HG02588 (cell line): ENCODE measurements around the gene KRT14.
"Not testable (repeated sequence)": the region's sequence is repeated elsewhere in the genome, so short reads cannot be mapped to it uniquely, and the experiment has no call there.

ENCODE experiments used
- ATAC-seq: cut with Tn5 transposase; IDR thresholded peaks from one replicate; pipeline ENCODE4 v1.9.1; 2021; ENCODE audit warnings: mild to moderate bottlenecking, moderate library complexity; ENCODE audit not compliant: unreplicated experiment

The KRT14 gene

DNA sequence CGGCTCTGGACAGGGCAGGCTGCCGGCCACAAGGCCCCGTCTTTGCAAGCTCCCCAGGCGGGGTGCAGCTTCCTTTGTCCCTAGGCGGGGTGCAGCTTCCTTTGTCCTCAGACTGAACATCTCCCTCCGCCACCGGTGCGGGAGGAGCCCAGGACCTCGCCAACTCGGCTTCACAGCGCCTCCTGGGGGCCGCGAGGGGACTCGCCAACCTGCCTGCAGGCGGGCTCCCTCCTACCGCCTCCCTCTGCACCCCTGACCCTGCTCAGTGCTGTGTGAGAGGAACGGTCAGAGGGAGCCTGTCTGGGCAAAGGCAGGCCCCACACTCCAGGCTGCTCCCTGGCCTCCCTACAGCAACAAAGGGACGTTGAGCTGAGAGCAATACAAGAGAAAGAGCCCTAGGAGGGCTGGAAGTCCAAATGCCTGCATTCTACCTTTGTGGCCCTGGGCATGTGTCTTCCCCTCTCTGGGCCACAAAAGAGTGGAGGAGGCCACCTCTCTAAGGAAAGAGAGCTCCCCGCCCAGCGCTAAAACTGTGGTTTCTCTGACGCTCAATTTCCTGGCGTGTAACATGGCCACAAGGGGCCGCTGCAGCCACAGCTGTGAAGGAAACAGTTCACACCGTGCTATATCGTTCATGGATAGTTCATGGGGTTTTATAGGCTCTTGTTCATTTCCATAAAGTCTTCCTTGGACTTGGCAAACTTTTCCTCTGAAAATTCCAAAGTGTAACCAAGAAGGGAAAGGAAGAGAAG, 37.7 kb downstream of the KRT14 start:
- no peak for ATAC-seq

DNA sequence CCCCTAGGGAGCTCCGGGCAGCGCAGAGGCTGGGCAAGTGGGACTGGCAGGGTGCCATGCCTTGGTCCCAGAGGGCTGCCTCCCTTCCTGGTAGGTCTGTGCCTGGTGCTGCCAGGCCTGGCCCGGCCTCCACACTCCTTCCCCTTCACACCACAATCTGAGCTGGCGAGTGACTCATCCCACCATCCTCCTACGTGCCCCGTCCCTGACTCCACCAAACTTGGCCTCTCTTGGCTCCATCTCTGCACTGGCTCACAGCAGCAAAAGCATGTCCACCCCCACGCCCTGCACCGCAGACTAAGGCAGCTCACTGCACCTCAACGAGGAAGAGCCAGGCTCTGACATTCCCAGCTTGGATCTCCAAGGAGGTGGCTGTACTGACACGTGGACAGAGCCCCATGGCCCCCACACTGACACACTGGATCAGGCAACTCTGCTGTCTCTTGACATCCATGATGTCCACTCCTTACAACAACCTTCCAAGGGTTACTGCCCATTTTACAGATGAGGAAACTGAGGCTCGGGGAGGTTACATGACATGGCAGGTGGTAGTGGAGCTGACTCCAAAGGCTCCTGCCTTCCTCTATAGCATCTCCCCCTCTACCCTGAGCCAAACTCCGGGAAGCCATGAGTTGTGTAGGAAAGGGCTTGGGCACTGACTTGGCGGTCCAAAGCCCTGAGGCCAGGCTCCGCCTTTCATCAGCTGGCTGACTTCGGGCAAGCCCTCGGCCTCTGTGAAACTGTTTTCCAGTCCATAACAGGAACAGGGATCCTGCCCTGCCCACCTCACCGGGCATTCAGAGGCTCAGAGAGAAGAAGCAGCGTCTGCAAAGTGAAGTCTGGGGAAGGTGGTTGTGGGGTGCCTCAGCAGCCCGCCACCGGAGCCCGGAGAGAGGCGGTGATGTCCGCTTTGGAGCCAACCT, 38.5 kb downstream of the KRT14 start:
- ATAC-seq: no peak

DNA sequence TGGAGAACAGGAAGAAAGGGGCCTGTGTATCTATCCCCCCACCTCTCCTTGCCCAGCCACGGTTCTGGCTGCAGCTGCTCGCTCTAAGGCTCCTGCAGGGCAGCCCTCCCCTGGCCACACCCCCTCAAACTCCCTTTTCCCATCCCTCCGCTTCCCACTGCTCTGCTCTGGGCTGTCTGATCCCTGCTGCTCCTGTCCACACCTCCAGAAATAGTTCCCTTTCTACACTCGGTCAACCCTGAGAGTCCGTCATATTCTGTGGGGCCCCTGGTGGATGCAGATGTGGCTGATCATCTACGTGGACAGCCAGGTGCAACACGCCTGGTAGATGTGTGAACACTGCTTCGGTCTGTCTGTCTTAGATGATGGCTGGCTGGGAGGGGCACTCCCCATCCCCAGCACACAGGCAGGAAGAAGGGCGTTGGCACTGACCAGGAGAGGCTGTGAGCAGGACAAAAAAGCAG, 39.3 kb downstream of the KRT14 start:
- ATAC-seq: no peak

DNA sequence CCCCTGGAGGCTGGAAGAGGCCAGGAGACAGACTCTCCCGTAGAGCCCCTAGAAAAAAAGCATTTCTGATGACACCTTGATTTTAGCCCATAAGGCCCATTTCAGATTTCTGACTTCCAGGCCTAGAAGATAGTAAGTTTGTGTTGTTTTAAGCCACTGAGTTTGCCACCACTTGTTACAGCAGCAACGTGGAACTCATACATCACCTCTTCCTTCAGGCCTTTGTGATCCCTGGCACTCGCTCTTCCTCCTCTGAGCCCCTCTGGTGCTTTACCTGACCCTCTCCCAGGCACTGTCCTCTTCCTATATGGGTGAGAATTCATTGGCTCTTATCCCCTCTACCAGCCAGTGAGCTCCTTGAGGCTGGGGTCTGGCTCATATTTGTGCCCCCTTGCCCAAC, 39.9 kb downstream of the KRT14 start:
- no peak for ATAC-seq

DNA sequence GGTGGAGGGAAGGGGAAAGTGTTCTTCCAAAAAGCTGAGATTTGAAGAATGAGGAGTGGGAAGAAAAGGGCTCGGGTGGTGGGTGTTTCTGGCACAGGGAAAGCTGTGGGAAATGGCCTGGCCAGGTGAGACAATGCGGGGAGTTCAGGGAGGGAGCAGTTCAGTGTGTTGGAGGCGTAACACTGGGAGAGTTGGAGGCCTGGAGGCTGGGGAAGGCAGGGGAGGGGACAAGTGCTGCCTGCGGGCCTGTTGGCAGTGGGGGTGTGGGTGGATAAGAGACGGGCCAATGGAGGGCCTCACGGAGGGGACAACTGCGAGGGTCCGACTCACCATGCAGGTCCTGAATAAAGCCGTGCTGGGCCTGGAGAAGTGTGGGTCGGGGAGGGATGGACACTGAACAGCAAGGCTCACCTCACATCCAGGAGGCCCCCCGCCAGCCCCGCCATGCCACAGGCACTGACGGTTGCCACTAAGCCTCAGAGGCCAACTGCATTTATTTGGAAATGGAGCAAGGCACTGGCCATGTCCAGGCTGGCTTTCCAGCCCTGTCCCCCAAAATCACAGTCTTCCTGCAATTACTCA, 40.8 kb downstream of the KRT14 start:
- no peak for ATAC-seq

DNA sequence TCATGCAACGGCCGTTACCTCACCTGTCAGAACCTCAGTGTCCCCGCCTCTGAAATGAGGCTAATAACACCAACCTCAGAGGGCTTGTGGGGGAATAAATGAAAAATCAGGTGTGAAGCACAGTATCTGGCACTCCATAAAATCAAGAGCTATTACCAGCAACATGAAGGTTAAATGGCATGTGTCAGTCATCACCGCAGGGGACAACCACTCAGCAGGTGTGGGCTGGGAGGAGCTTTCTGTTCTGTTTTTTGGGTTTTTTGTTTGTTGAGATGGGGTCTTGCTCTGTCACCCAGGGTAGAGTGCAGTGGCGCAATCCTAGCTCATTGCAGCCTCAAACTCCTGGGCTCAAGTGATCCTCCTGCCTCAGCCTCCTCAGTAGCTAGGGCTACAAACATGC, 41.8 kb downstream of the KRT14 start:
- ATAC-seq: no peak

DNA sequence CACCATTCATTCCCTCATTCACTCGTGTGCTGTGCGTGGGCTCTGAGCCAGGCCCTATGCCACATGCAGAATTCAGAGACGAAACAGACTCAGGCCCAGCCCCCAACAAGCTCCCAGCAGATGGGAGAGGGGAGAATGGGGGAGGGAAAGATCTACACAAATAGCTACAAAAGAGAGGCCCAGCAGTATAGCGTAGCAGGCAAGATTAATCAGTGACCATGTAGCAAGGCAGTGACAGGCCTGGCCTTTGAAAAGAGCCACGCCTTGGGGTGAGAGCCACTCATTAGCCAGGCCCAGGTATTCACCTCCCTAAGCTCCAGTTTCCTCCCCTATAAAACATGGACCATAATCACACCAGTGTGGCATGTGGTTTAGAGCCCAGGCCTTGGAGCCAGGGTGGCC, 42.2 kb downstream of the KRT14 start:
- no peak for ATAC-seq

DNA sequence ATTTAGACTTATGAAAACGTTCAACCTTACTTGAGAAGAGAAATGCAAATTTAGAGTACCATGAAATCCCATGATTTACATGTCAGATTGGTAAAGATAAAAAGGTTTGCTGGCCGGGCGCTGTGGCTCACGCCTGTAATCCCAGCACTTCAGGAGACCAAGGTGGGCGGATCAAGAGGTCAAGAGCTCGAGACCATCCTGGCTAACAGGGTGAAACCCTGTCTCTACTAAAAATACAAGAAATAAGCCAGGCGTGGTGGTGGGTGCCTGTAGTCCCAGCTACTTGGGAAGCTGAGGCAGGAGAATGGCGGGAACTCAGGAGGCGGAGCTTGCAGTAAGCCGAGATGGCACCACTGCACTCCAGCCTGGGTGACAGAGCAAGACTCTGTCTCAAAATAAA, 43.9 kb downstream of the KRT14 start:
- ATAC-seq: not testable (repeated sequence)

DNA sequence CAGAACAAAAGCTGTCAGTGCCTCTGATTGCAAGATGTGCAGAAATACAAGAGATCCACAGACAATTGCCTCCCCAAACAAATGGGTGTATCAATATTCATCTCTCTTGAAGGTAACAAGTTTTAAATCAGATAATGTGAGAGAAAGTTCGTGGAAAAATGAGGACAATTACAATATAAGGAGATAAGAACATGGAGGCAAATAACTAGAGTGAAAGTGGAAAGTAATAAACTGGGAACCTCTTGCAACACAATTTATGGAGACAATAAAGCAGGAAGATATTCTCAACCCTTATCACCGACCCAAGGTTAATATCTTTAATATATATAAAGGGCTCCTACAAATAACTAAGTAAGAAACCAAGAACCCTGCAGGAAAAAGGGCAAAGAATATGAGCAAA, 44.3 kb downstream of the KRT14 start:
- no peak for ATAC-seq

DNA sequence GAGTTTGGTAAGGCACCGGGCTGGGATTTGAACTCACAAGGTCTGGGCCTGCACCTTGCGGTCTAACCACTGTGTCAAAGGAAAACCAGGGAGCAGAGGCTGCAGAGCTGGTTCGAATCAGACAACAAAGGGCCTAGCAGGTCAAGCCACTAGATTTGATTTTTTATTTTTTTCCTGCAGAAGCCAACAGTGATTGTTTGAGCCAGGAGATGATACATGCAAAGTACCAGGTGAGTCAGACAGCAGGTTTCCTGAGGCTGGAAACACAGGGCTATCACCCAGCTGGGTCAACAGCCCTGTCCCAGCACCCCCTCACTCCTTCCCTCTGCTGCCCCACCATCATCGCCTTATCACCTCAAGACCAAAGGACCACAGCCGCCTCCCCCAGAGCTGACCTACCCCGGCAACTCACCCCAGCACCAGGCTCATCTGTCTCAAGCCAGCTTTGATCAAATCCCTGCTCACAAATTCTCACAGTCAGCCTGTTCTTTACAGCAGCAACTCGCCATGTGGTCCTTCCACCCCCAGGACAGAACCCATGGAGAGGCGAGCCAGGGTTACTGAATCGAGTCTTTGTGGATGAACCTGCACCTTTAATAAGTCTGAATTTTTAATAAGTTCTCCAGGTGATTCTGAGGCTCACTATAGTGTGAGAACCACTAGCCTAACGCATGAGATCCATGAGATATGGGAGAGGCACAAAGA, 45.6 kb downstream of the KRT14 start:
- no peak for ATAC-seq

DNA sequence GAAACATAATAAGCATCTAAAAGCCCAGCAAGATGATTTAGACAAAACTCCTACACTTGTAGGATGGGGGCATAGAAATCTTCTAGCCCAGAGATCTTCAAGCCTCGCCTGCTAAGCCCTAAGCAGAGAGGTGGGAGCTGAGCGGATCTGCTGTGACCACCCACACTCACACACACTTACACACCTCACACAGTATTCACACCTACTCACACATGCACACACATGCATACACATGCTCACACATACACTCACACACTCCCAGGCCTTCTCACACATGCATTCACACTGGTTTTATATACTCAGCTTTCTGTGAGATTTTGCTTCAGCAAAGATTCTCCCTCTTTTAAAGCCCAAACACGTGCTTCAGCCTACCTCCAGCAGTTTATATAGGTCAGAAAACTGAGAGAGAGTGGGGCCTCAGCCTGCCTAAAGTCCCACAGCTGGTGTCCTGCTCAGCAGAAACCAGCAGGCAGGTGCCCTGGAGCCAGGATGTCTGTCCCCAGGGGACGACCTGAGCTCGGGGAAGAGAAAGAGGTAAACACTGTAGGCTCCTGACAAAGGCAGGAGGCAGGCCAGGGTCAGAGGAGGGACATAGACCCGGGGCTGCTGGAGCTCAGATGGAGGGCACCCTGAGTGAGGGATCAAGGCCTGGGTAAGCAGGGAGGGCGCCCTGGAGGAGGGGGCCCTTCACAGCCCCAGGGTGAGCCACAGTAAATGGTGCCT, 46.6 kb downstream of the KRT14 start:
- ATAC-seq: no peak

DNA sequence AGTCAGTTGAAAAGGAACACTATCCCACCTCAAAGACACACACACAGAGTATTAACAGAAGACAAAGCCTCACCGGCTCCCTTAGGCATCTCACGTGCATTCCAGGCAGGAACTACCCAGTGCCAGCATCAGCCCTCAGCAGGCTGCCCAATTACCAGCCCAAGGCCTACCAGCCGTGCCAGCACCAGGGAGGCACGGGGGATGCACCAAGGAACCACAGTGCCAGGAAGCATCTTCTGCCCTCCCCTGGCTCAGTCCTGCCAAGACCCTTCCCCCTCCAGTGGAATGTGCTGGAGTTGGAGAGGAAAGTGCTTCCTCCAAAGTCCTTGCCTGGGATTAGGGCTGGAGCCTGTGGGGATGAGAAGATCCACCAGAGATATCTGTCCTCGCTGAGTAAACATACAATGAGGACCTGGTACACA, 47.6 kb downstream of the KRT14 start:
- no peak for ATAC-seq

DNA sequence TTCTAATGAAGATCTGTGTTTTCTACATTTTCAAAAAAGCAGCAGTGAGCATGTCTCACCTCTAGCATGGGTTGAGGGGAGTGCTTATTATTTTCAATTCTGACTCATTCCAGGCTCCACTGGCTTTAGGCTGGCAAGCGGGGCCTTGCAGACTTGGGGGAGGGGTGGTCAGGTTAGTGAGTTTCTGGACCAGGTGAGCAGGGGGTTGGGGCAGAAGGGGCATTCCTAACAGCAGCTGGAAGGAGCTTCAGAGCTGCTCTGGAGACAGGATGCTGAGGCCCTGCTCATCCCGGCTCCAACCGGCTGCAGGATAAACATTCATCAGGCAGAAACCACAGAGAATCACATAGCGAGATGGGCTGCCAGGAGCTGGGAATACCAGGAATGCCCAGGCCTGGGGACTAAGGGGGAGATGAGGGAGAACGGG, 48.1 kb downstream of the KRT14 start:
- no peak for ATAC-seq

DNA sequence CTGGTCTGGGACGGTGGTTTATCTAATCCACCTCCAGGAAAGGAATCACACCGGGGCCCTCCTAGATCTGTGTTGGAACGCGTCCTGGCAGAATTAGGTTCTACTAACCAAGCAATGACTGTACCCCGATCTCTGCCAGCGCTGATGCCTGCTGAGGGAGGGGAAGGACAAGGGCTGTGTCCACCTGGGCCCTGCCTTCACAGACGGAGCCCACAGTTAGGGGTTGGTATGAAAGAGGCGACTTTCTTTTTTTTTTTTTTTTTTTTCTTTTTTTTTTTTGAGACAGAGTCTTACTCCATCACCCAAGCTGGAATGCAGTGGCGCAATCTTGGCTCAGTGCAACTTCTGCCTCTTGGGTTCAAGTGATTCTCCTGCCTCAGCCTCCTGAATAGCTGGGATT, 48.7 kb downstream of the KRT14 start:
- no peak for ATAC-seq

DNA sequence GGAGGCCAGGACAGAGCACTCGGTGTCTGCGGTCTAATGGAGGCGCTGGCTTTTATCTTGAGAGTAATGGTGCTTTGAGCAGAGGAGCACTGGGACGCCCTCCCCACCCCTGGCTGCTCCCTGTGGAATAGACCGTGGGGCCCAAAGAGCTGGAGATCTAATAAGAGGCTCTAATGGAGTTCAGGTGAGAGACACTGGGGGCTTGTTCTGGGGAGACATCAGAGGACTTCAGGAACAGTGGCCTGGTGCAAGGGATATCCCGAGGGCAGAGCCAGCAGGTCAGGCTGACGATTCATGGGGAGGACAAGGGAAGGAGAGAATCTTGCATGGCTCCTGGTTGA, 49.1 kb downstream of the KRT14 start:
- no peak for ATAC-seq

DNA sequence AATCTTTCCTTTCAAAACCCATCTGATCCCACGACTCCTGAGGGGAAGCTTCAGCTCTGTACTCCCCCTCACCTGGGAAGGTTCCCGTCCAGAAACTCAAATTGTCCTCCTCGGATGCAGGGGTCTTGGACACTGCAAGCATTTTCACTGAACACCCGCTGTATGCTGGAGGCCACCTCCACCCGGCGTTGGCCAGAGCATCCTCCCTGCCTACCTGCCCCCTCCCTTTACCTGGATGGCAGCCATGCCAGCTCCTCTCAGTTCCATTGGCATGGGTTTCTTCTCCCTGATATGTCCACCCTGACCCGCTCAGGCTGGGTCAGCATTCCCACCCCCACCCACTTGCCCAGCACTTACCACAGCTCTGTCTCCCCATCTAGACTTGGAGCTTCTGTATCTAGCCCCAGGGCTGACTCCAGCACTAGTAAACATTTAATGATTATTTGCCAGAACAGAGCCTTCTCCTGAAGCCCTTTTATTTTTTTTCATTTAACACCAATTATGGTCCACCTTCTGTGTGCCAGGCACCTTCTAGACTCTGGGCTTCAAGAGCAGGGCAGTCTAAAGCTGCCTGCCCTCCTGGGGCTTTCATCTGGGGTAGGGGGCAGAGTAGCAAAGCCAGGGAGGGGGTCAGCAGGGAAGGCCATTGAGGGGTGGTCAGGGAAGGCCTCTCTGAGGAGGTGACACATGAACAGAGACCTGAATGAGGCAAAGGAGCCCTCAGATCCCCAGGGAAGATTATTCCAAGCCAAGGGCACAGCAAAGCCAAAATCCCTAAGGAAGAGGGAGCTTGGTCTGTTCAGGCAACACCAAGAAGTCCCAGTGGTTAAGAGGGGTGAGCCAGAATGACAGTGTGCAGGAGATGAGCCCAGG, 49.7 kb downstream of the KRT14 start:
- ATAC-seq: no peak

DNA sequence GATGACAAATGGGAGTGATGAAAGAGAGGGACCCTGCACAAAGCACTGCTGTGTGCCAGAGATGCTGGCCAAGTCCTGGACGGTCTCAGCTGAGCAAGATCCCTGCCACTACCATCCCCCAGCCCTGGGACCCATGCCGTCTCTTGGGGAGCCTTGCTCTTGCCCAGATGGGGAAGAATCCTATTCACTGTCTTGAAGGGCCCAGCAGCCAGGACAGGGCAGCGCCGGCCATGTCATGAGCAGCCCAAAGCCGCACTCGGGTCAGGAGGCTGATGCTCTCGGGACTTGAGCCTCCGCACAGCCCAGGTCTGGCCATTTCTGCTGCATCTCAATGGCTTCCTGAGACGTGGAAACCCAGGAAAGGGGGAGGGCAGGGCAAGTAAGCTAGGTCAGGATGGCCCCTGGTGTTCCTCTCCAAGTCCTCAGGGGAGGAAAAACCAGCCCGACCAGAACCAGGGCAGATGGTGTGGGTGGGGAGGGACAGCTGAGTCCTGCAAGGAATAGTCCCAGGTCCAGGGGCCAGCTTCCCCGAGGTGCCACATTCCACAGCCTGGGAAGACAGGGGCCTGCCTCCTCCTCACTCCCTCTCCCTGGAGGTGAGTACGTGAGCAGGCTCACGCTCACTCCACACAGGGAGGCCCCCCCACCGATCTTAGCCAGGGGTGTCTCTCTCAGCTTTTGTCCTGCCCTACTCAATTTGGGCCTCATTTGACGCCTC, 50.8 kb downstream of the KRT14 start:
- ATAC-seq: no peak

DNA sequence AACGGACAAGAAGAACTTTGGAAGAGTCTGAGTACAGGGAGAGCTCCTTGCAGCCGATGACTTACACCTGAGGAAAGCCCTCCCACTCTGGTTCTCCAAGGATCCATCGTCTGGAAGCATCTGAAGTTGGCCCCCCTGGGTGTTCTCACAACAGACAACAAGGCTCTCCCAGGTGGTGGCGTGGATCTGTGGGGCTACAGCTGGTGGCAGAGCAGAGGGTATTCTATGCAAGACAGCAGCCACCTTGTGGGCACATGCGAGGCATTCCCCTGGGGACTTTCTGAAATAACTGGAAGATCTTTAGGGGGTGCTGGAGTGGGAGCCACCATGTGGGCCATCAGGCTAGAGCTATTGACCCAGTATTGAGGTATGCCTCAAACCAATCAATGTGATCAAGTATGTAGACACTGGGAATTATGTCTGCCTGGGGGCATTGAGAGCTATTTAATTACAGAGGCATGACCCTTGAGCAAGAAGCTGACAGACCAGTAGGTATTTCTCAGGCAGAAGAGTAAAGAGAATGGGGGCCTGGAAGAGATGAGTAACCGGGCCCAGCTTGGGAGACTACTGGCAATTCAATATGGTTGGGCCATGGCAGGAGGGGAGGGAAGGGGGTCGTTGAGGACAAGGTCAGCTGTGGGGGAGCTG, 51.7 kb downstream of the KRT14 start:
- no peak for ATAC-seq
